Measurements from ENCODE around the gene DYRK1A.

Gene DYRK1A

DNA sequence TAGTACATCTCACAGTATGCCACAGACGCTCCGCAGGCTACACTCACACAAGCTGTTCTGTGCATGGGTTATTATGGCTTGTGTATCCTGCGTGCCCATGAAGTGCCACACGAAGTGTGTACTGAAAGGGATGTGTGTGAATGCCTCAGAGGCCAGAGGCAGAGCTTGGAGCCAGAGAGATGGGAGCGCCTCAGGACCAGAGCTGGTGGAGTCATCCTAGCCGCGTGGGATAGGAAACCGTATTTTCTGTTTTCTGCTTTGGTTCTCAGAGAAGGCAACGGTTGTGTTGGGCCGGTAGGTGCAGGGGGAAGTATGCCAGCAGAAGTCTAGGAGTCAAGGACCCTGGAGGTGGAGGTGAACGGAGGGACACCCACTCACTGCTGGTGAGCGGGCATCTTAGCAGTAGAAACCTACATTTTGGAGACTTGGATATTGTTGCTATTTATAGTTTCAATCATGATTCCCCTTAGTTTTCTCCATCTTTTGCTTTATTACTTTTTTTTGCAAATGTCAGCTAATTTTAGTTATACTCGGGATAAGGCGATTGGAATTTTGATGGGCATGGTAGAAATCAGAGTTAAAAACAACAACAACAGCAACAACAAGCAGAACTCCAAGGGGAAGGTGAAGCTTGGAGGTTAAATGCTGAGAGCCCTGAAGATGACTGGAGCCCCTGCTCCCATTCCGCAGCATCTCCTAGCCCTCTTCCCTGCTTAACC is 188.2 kb downstream of the DYRK1A start:
- no peak for DNase-seq

GRCh38 chr21:37555672-37556261 is 189.2 kb downstream of the DYRK1A start:
- no peak for DNase-seq

- DNase-seq = no peak
These were observed 190.8 kb downstream of the DYRK1A start for GRCh38 chr21:37557261-37557950.

DNA sequence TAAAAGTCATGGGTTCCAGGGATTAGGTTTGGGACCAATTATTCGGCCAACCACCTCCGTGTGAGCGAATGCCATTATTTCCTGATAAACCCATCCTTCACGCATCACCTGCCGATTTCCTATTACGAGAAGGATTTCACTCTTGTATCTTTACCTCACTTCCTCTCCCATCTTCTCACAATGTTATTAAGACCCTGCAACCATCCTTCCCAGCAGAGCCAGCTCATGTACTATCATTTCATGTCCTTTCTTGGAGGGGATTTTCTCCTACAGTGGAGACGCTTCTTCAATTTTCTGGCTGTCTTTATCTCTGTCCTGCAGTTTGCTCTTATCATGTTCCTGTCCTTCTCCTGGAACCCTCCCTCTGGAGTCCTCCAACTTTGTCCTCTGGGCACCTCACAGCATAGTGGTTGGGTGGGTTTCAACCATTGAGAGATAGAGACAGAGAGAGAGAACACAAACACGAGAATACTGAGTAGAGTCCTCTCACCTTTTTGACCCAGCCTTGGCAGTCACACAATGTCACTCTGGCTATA is 192.2 kb downstream of the DYRK1A start:
- no peak for DNase-seq

DNA sequence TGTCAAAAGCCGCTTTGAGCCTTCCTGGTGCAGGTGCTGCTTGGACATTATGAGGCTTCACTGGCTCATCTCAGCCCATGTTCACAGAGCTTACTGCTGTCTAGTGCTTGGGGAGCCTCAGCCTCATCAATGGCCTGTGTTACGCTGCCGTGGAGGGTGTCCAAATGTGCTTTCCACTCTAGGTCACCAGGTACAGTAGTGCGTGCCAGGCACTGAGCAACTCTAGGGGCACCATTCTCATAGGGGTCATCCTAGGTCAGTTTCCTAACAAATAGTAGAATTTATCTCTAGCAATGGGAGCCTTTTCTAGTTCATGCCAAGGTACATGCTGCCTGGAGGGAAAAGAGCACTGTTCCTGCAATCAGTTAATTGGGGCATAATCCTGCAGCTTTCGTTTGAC is 193.8 kb downstream of the DYRK1A start:
- no peak for DNase-seq

DNA sequence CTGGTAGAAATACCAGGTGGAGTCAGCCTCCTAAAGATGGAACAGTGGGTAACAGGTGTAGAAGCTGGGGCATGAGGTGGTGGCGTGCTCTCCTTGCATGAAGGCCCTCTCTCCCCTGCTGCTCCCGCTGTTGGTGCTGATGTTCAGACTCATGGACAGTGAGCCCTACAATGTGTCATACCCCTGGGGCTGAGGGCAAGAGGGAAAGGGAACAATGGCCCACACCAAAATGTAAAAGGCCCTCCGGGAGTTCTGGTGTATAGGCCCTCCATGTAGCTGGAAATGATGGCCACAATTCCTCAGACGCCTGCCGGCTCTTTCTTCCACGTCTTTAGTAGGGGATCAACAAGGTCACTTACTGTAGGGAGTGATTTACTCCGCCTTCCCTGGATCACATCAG is 194.9 kb downstream of the DYRK1A start:
- no peak for DNase-seq

DNA sequence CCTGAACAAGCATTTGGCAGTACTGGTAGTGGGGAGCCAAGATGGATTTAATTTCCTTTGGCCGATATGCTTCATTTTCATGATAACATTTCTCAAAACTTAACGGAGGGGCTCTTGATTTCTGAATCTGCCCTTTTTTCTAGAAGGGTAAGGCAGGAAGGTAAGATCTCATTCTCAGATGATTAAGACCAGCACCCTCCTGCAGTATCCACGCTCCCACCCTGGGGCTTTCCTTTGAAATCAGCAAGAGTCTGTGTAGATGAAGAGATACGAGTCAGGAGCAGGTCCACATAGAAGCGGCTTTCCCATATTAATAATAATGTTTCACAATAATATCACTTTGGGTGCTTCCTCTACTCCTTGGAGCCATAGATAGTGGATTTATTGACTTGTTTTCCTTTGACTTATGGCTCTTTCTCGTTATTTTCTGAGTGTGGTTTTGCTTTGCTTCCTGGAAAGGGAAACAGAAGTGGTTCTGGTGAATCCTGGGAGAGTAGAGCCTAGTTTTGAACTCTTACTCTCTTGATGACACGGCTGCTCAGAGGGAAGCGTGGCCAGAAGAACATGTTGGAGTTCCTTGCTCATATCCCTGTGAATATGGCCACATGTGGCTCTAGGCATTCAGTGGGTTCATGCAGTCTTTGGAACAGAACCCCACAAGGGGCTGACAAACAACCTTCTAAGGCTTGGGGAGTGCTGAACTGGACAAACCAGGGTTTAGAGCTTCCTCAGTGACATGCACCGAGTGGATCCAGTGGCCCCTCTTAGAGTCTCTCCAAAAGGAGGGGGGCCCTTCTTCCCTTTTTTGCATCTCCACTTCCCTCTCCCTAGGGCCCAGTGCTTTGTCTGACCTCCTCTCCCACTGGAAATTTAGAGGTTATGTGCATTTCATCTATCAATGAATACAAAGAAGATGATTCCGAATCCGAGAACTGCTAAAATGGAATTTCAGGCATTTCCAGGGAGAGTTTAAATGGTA is 195.7 kb downstream of the DYRK1A start:
- DNase-seq = no peak

GRCh38 chr21:37562920-37563640 is 196.5 kb downstream of the DYRK1A start:
- DNase-seq = no peak

DNA sequence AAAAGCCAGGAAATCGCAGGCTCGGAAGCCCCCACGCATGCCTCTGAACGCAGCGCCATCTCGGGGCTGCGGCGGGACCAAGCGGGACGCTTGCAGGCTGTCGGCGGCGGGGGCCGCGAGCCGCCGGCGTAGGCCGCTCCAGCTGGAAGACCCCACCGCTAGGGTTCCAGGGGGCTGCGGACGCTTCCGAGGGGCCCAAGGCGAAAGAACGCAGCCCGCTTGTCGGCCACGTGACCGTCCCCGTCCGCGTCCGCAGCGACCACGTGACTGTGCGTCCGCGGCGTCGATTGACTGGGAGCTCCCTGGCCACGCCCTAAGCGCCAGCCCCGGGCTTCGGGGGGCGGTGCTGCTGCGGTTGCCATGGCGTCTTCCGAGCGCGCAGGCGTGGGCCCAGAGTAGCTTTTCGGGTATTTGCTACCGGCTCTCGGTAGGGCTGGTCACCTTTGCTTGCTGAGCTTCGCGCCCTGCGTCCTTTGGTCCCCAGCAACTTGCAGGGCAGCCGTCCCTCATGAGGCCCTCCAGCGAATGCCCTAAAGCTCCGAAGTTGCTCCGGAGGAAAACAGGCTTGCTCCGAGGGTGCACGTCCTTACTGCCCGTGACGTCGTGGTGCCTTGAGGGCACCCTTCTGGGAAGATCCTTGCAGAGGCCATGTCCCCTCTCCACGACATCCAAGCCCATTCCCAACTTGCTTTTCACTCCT is 197.2 kb downstream of the DYRK1A start:
- DNase-seq = peak; percentile 95

DNA sequence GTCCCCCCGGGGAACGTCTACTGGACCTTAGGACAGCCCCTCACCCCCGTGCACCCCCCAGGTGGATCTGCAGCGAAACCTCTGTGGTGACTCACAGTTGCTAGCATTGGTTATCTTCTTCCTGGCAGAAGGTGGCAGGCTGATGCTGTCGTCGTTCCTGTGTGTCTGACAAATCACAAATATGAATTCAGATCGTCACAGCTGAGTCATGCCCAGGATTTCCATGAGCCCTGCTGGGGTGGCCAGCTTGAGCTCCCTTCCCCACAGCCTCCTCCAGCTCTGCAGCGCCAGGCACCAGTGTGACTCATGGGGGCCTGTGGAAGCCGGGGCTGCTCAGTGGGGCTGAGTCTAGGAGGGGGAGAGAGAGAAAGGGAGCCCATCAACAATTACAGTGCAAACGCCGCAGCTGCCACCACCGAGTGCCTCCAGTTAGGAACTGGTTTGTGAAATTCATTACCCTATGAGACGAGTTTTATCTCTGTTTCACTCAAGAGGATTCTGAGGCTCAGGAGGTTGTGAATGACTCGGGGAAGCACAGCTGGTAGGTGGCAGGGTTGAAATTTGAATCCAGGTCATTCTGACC is 197.9 kb downstream of the DYRK1A start:
- peak; percentile 55 for DNase-seq

DNA sequence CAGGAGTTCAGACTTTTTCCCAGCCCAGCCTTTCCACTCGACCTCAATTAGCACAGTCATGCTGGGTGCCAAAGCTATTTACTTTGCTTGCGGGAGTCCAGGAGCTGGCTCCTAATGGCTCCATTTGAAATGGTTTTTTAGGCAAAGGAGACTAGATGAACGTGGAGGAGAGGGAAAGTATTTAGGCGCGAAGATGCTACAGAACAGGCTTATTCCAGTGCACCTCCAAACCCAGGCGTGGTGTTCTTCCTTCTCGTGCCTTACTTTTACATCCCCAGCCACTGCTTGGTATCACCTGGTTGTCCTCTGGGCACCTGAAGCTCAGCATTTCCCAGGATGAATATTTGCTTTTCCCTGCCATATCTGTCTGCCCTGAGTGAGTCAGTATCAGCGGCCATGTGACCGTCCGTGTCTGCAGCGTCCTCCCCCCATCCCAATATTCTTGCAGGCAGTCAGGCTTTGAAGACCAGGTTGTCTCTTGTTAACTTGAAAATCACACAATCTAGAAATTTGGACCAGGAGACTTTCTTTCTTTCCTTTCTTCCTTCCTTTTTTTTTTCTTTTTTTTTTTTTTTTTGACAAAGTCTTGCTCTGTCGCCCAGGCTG is 198.5 kb downstream of the DYRK1A start:
- DNase-seq = peak; percentile 22

DNA sequence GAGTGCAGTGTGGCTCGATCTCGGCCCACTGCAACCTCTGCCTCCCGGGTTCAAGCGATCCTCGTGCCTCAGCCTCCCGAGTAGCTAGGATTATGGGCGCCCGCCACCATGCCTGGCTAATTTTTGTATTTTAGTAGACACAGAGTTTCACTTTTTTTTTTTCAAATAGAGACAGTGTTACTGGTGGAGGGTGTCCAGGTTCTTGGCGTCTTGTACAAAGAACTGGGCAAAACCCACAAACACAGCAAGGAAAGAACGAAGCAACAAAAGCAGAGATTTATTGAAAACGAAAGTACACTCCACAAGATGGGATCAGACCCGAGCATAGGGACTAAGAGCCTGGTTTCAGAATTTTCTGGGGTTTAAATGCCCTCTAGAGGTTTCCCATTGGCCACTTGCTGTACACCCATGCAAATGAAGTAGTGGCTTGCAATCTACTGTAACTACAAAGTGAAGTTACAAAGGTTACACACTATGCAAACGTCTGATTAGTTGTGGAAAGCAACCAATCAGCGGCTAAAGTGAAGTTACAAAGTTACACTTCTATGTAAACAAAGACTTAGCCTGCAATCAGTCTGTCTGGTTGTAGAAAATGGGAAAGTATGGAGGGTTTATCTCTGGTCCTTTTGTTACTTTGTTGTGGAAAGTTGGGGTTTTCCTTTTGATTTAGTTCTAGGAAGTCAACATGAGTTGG is 199.1 kb downstream of the DYRK1A start:
- DNase-seq = no peak

GRCh38 chr21:37566790-37567615 is 200.4 kb downstream of the DYRK1A start:
- no peak for DNase-seq

GRCh38 chr21:37568415-37568814 is 201.8 kb downstream of the DYRK1A start:
- DNase-seq = no peak

DNA sequence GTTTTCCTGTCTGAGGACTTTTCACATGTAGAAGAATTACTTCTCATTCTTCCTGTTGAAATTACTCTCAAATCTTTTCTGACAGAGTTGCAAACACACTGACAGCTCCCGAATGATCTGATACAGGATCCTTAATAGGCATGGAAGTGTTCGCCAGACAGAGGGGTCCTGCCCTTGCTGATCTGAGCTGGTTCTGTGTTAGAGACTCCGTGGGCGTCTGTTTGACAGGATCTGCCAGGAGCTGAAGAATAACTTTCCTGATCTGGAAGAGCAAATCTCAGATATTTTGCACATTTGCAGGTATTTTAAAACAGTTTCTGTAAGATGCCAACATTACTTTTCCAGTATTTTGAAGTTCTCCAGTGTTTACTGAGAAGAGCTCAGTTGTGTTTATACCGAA is 202.3 kb downstream of the DYRK1A start:
- no peak for DNase-seq

- no peak for DNase-seq
These were observed 204.9 kb downstream of the DYRK1A start for GRCh38 chr21:37571442-37571841.

- no peak for DNase-seq
These were observed 207.7 kb downstream of the DYRK1A start for GRCh38 chr21:37574316-37574715.

- no peak for DNase-seq
These were observed 208.2 kb downstream of the DYRK1A start for GRCh38 chr21:37574751-37575150.

GRCh38 chr21:37575580-37575979 is 209.0 kb downstream of the DYRK1A start:
- DNase-seq = no peak

Data from NCI-H1092 (cell line).